HL-60 (cell line): ENCODE data around the gene DYRK1A.

ENCODE experiments used
- CTCF ChIP-seq: IDR thresholded peaks from one replicate; pipeline ENCODE4 v1.5.1; 2011; ENCODE audit warnings: low read length, control low read depth, inconsistent platforms; ENCODE audit not compliant: insufficient read depth
- GABPA ChIP-seq: IDR thresholded peaks from 2 replicates; pipeline ENCODE4 v1.6.1; 2012; ENCODE audit warnings: low read depth

DNA sequence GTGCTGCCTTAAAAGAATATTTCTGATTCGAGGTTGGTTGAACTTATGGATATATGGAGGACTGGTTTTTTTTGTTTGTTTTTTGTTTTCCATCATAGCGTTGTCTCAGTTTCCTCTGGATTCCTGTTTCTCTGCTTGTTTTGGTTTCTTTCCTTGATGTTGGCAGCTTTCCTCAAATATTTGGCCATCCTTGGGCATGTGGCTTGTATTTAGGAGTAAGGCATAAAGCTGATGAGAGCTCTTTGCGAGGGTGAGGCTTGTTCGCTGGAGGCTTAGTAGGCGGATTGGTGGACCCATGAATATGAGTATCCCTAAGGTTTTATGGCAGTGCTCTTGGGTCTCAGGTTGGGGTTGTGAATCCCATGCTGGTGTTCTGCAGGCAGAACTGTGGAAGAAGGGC lies 22.9 kb downstream of the DYRK1A start:
- no peak for TF ChIP-seq CTCF
- no peak for TF ChIP-seq GABPA
